PFSK-1 (cell line): ENCODE measurements around the gene MYO7A.

Experiments
- POLR2AphosphoS5 ChIP-seq: IDR thresholded peaks from 2 replicates; pipeline ENCODE4 v1.6.1; 2012; ENCODE audit warnings: low read depth, mild to moderate bottlenecking, control low read depth, low read length, moderate library complexity
- SIN3A ChIP-seq: IDR thresholded peaks from 2 replicates; pipeline ENCODE4 v1.6.1; 2012; ENCODE audit warnings: mild to moderate bottlenecking, low read length, moderate library complexity, borderline replicate concordance; ENCODE audit not compliant: insufficient read depth
- TF ChIP-seq, protein P1 (sequence below), 2 experiments: IDR thresholded peaks; 2 replicates each; pipeline versions ENCODE4 v1.6.1 to v1.8.0; 2011 to 2012; ENCODE audit warnings: low read depth in 2 of 2, low read length in 2 of 2, control low read depth in 1 of 2, inconsistent platforms in 1 of 2, mild to moderate bottlenecking in 1 of 2, moderate library complexity in 1 of 2; ENCODE audit not compliant: insufficient read depth in 1 of 2

GRCh38 chr11:77106759-77107158 lies 21.3 kb upstream of the MYO7A start:
- no peak for TF ChIP-seq SIN3A
- TF ChIP-seq, protein P1, sequence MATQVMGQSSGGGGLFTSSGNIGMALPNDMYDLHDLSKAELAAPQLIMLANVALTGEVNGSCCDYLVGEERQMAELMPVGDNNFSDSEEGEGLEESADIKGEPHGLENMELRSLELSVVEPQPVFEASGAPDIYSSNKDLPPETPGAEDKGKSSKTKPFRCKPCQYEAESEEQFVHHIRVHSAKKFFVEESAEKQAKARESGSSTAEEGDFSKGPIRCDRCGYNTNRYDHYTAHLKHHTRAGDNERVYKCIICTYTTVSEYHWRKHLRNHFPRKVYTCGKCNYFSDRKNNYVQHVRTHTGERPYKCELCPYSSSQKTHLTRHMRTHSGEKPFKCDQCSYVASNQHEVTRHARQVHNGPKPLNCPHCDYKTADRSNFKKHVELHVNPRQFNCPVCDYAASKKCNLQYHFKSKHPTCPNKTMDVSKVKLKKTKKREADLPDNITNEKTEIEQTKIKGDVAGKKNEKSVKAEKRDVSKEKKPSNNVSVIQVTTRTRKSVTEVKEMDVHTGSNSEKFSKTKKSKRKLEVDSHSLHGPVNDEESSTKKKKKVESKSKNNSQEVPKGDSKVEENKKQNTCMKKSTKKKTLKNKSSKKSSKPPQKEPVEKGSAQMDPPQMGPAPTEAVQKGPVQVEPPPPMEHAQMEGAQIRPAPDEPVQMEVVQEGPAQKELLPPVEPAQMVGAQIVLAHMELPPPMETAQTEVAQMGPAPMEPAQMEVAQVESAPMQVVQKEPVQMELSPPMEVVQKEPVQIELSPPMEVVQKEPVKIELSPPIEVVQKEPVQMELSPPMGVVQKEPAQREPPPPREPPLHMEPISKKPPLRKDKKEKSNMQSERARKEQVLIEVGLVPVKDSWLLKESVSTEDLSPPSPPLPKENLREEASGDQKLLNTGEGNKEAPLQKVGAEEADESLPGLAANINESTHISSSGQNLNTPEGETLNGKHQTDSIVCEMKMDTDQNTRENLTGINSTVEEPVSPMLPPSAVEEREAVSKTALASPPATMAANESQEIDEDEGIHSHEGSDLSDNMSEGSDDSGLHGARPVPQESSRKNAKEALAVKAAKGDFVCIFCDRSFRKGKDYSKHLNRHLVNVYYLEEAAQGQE (IDR thresholded peaks at IDR 0.05; ENCODE audit: insufficient read depth in 1 of 2, low read depth in 2 of 2, low read length in 2 of 2), result no peak
- no peak for TF ChIP-seq POLR2AphosphoS5
